ENCODE data around the gene KIF22. TPM values are rescaled to one million over a fixed set of nuclear protein-coding genes. Genes with fewer than 3 reads are reported as not detected.

The KIF22 gene
- total RNA-seq, 1 donor = 78.5 TPM

DNA sequence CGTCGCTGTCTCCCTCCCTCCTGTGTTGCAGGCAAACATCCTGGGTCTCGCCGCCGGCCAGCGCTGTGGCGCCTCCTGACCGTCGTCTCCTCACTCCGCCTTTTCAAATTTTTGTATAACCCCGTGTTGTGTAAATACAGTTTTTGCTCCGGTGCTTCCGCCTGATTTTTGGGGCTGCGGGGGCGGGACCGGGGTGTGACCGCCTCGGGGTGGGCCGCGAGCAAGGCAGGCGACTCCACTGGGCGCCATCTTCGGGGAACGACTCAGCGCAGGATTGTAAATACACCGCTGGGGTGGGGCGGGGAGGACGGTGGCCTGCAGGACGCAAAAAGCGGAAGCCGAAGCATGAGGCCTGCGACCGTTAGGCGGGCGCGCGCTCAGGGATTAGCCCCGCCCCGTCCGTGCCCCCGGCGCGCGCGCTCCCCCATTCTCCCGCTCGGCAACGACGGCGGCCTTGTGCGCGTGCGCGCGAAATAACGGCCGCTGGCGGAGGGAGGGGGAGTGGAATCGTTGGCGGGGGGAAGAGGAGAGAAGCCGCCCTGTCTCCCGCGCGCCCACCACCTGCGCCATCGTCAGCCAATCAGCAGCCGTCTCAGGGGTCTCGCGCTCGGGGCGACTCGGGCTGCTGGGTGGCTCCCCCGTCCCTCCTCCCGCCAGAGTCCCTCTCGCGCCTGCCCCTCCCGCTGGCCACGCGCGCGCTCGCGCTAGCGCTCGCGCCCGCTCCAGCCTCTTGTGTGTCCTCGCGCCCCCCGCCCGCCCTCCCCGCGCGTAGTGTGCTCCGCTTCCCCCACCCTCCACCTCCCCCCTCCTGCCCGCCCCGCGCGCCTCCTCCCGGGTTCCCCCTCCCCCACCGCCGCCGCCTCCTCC lies 14.9 kb downstream of the KIF22 start:
- no peaks in the 10 kb centered on the region for H3K27me3 ChIP-seq (ENCODE audit: insufficient read depth, low read length)
- no peaks in the 10 kb centered on the region for H3K9me3 ChIP-seq (ENCODE audit: low read depth, low read length)
- H3K4me3 ChIP-seq (ENCODE audit: low read length) = peak overlapping the region; percentile 85
- H3K4me1 ChIP-seq (ENCODE audit: insufficient read depth, low read length) = peaks cover 47% of the 10 kb centered on the region

DNA sequence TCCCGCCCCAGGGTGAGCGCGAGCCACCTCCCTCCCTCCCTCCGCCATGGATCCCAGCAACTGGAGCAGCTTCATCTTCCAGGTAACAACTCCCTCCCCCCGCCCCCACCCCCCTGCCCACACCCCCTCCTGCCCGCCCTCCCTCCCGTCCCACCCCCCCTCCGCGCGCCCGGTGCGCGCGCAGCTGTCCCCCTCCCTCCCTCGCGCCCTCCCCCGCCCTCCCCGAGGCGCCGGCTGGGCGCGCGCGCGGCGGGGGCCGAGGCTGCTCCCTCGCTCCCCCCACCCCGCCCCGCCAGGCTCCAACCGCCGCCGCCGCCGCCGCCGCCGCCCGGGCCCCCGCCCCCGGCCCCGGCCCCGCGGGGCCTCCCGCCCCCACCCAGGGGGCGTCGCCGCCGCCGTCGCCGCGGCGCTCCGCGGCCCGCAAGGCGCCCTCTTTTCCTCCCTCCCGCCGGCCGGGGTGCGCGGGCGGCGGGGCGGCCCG lies 15.6 kb downstream of the KIF22 start, which contains the start of gene MAZ:
Gene MAZ, plus strand, starts transcription at position 431 of the 481 bp plus-strand sequence. CDS start 173 bp downstream, outside the sequence.
- H3K4me3 ChIP-seq (ENCODE audit: low read length) = peak within 1 kb of the TSS; percentile 85

DNA sequence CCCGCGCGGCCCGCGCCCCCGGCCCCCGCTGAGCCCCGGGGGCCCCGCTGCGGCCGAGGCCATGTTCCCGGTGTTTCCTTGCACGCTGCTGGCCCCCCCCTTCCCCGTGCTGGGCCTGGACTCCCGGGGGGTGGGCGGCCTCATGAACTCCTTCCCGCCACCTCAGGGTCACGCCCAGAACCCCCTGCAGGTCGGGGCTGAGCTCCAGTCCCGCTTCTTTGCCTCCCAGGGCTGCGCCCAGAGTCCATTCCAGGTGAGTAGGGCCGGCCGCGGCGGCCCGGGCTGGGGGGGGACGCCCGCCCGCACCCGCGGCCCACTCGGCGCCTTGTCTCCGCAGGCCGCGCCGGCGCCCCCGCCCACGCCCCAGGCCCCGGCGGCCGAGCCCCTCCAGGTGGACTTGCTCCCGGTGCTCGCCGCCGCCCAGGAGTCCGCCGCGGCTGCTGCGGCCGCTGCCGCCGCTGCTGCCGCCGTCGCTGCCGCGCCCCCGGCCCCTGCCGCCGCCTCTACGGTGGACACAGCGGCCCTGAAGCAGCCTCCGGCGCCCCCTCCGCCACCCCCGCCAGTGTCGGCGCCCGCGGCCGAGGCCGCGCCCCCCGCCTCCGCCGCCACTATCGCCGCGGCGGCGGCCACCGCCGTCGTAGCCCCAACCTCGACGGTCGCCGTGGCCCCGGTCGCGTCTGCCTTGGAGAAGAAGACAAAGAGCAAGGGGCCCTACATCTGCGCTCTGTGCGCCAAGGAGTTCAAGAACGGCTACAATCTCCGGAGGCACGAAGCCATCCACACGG lies 16.3 kb downstream of the KIF22 start:
- Histone ChIP-seq H3K4me3 (ENCODE audit: low read length) (peak overlapping the region; percentile 54), H3K9me3 (ENCODE audit: low read depth, low read length) (no peaks in the 10 kb centered on the region), H3K27me3 (ENCODE audit: insufficient read depth, low read length) (no peaks in the 10 kb centered on the region), H3K4me1 (ENCODE audit: insufficient read depth, low read length) (peaks cover 60% of the 10 kb centered on the region)

More for the DNA sequence above, 15.6 kb downstream of the KIF22 start, which contains the start of gene MAZ:
- H3K4me1 ChIP-seq (ENCODE audit: insufficient read depth, low read length) = peaks cover 53% of the 10 kb centered on the region
- no peaks in the 10 kb centered on the region for H3K27me3 ChIP-seq (ENCODE audit: insufficient read depth, low read length)
- no peaks in the 10 kb centered on the region for H3K9me3 ChIP-seq (ENCODE audit: low read depth, low read length)

DNA sequence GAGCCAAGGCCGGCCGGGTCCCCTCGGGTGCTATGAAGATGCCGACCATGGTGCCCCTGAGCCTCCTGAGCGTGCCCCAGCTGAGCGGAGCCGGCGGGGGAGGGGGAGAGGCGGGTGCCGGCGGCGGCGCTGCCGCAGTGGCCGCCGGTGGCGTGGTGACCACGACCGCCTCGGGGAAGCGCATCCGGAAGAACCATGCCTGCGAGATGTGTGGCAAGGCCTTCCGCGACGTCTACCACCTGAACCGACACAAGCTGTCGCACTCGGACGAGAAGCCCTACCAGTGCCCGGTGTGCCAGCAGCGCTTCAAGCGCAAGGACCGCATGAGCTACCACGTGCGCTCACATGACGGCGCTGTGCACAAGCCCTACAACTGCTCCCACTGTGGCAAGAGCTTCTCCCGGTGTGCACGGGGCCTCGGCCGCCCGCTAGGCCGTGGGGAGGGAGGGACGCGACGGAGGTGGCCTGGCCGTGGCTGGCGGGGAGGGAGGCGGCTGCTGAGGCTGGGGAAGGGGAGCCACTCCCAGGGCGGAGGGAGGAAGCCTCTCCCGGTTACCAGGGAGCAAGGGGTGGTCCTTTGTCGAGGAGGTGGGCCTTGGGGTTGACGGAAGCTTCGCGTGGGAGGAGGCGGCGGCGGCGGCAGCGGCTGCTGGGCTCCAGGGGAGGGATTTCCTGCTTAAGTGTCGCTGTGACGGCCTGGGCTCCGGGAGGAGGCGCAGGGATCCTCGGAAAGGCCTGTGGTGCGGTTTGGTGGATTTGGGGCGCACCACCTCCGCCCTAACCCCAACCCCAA lies 17.1 kb downstream of the KIF22 start:
- H3K4me3 ChIP-seq (ENCODE audit: low read length) = peak overlapping the region; percentile 54
- H3K4me1 ChIP-seq (ENCODE audit: insufficient read depth, low read length) = peaks cover 66% of the 10 kb centered on the region
- no peaks in the 10 kb centered on the region for H3K9me3 ChIP-seq (ENCODE audit: low read depth, low read length)
- H3K27me3 ChIP-seq (ENCODE audit: insufficient read depth, low read length) = peaks cover 5% of the 10 kb centered on the region

DNA sequence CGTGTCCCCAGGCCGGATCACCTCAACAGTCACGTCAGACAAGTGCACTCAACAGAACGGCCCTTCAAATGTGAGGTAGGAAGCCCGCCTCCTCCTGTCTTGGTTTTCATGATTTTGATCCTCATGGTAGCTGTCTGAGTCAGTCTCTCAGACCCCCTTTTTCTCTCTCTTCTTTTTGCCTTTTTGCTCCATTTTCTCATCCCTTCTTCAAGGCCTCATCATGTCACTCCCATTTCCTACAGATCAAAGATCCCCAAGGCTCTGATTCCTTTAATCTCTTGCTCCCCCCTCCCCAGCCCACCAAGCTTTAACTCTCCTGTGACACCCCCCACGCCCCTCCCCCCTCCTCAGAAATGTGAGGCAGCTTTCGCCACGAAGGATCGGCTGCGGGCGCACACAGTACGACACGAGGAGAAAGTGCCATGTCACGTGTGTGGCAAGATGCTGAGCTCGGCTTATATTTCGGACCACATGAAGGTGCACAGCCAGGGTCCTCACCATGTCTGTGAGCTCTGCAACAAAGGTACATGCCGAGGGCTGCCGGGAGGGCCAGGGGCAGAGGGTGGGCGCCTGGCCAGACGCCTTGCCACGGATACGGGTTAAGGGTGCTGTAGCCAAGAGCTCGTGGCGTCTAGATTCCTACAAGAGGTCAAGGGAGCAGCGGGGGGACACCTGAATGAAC lies 17.8 kb downstream of the KIF22 start:
- Histone ChIP-seq H3K27me3 (ENCODE audit: insufficient read depth, low read length) (peaks cover 6% of the 10 kb centered on the region), H3K4me3 (ENCODE audit: low read length) (peak overlapping the region; percentile 54), H3K9me3 (ENCODE audit: low read depth, low read length) (no peaks in the 10 kb centered on the region), H3K4me1 (ENCODE audit: insufficient read depth, low read length) (peaks cover 66% of the 10 kb centered on the region)

DNA sequence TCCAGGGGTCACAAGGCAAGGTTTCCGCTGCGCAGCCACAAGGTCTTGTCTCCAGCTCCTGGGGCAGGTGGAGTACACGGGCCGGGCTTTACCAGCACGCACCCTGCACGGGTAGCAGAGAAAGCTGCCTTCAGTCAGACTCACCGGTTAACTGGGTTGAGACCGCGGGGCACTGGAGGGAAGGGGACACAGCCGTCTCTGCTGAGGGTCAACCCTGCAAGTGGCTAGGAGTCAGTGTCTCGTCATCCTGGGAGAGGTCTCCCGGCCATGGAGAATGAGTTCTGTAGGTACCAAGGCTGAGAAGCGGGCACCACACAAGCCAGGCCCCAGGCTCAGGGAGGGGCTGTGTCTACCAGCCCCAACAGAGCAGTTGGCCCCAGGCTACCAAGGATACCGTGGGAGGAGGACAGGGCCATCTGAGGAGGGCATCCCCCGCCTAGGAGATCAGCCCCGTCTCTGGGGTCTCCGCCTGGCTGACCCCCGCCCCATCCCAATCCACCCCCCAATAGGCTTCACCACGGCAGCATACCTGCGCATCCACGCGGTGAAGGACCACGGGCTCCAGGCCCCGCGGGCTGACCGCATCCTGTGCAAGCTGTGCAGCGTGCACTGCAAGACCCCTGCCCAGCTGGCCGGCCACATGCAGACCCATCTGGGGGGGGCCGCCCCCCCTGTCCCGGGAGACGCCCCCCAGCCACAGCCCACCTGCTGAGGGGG lies 18.6 kb downstream of the KIF22 start:
- peaks cover 6% of the 10 kb centered on the region for H3K27me3 ChIP-seq (ENCODE audit: insufficient read depth, low read length)
- peaks cover 61% of the 10 kb centered on the region for H3K4me1 ChIP-seq (ENCODE audit: insufficient read depth, low read length)
- no peaks in the 10 kb centered on the region for H3K9me3 ChIP-seq (ENCODE audit: low read depth, low read length)
- H3K4me3 ChIP-seq (ENCODE audit: low read length) = no peak overlapping the region

DNA sequence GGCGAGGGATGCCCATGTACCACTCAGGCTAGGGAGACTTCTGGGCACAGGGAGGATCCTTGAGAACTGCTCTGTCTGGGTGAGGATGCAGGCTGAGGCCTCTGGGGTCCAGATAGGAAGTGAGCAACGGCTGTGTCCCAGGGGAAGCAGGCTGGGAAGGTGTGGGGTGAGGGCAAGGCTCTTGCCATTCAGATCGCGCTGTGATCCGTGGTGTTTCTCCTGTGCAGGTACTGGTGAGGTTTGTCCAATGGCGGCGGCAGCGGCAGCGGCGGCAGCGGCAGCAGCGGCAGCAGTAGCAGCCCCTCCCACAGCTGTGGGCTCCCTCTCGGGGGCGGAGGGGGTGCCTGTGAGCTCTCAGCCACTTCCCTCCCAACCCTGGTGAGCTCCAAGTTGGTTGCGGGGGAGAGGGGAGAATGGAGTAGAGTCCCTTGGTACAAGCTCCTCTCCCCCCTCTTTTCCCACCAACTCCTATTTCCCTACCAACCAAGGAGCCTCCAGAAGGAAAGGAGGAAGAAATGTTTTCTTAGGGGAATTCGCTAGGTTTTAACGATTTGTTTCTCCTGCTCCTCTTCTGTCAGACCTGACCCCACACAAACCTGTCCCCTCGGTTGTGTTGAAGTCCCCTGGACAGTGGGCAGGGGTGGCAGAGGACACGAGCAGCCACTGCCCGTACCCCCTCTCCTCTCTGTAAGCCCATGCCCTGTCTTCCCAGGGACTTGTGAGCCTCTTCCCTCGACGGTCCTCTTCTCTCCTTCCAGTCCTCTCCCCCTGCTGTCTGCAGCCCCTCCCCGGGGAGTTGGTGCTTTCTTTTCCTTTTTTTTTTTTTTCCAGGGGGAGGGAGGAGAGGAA lies 19.5 kb downstream of the KIF22 start:
- Histone ChIP-seq H3K27me3 (ENCODE audit: insufficient read depth, low read length) (peaks cover 6% of the 10 kb centered on the region), H3K9me3 (ENCODE audit: low read depth, low read length) (no peaks in the 10 kb centered on the region), H3K4me1 (ENCODE audit: insufficient read depth, low read length) (peaks cover 59% of the 10 kb centered on the region), H3K4me3 (ENCODE audit: low read length) (no peak overlapping the region)

DNA sequence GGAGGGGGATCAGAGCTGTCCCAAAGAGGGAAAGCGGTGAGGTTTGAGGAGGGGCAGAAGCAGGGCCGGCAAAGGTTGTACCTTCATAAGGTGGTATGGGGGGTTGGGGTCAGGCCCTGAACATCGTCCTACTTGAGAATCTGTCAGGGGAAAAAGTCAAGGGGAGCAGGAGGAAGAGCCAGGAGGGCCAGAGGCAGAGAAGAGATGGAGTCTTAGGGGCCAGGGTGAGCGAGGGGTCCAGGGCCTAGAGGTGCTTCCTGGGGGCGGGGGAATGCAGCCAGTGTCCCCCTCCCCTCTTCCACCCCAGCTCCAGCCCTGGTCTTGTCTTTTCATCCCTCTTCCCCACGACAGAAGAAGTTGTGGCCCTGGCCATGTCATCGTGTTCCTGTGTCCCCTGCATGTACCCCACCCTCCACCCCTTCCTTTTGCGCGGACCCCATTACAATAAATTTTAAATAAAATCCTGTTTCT lies 20.2 kb downstream of the KIF22 start:
- Histone ChIP-seq H3K4me3 (ENCODE audit: low read length) (peak overlapping the region; percentile 24), H3K4me1 (ENCODE audit: insufficient read depth, low read length) (peaks cover 64% of the 10 kb centered on the region), H3K27me3 (ENCODE audit: insufficient read depth, low read length) (peaks cover 6% of the 10 kb centered on the region), H3K9me3 (ENCODE audit: low read depth, low read length) (no peaks in the 10 kb centered on the region)

DNA sequence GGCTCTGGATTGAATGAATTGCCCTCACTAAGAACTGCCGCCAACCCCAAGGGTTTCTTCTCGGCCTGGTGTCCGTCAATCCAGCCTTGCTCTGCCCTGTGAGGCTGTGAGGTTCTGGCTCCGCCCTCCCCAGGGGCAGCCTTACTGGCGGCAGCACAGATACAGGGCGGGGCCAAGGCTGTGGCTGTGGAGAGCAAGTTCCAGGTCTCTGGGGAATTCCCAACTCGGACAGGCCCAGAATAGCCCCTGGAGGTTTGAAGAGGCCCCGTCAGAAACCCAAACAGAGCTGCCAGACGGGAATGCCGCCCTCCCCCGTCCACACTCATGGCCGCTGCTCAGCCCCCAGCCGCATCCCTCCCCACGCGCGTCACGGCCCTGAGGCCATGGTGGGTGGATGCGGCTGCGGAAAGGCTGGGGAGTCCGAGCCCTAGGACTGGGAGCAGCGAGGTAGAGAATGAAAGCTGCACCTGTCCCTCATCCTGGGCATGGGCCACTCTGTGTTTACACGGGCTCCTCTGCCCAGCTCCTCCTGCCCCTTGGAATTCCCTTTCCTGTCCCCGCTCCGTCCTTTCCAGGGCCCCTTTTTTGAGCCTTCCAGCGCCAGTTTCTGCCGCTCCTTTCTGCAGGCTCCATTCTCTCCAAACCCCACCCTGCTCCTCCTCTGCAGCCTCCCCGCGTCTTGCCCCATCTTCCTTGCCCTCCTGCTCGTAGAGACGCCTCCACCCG lies 20.8 kb downstream of the KIF22 start:
- no peaks in the 10 kb centered on the region for H3K9me3 ChIP-seq (ENCODE audit: low read depth, low read length)
- H3K27me3 ChIP-seq (ENCODE audit: insufficient read depth, low read length) = peaks cover 6% of the 10 kb centered on the region

DNA sequence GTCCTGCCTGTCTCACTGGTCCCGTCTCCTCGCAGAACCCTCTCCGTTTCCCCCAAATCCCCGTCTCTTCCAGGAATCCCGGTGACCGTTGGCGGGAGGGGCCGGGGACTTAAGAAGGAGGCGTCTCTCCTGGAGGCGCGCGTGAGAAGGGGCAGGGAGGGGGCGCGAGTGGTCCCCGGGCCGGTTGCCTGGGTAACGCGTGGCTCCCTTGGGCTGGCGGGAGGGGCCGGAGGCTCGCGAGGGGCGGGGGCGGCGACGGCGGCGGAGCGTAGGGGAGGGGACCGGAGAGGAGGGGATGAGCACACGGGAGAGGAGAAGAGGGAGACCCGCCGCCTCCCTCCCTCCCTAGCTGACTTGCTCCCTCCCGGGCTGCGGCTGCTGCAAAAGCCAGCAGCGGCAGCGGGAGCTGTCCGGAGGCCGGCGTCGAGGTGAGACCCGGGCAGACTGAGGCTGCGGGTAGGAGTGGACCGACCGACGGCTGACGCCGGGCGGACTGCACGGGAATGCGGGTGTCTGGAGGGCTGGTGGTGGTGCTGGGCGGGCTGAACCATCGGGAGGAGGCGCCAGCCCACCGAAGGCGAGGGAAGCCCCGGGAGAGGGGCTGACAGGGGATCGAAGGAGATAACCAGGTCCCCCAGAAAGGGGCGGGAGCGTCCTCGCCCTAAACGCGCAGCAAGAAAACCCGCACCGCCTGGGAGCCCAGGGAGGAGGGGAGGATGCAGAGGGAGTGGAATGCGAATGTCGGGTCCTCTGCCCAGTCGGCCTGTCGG lies 21.5 kb downstream of the KIF22 start, which contains the start of gene PRRT2:
Gene PRRT2, plus strand, starts transcription at position 298 of the 770 bp plus-strand sequence. CDS start 862 bp downstream, outside the sequence.
- Histone ChIP-seq H3K4me1 (ENCODE audit: insufficient read depth, low read length) (peaks cover 71% of the 10 kb centered on the region), H3K4me3 (ENCODE audit: low read length) (peak within 1 kb of the TSS; percentile 24), H3K27me3 (ENCODE audit: insufficient read depth, low read length) (peaks cover 6% of the 10 kb centered on the region), H3K9me3 (ENCODE audit: low read depth, low read length) (no peaks in the 10 kb centered on the region)

More for the DNA sequence above, 20.8 kb downstream of the KIF22 start:
- Histone ChIP-seq H3K4me1 (ENCODE audit: insufficient read depth, low read length) (peaks cover 64% of the 10 kb centered on the region), H3K4me3 (ENCODE audit: low read length) (peak overlapping the region; percentile 24)

DNA sequence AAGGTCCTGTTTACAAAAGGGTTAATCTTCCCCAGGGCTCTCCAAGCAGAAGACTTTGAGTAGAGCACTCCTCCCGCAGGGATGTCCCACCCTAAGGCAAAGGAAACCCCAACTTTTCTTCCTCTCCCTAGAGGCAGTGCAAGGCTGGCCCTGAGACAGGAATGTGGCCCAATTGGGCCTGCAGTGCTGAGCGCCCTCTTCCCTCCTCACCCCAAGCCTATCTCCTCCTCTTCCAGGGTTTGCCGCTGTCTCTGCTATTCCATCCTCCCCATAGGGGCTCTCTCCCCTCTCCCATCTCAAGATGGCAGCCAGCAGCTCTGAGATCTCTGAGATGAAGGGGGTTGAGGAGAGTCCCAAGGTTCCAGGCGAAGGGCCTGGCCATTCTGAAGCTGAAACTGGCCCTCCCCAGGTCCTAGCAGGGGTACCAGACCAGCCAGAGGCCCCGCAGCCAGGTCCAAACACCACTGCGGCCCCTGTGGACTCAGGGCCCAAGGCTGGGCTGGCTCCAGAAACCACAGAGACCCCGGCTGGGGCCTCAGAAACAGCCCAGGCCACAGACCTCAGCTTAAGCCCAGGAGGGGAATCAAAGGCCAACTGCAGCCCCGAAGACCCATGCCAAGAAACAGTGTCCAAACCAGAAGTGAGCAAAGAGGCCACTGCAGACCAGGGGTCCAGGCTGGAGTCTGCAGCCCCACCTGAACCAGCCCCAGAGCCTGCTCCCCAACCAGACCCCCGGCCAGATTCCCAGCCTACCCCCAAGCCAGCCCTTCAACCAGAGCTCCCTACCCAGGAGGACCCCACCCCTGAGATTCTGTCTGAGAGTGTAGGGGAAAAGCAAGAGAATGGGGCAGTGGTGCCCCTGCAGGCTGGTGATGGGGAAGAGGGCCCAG lies 22.4 kb downstream of the KIF22 start:
- no peak overlapping the region for H3K4me3 ChIP-seq (ENCODE audit: low read length)

More for the DNA sequence above, 22.4 kb downstream of the KIF22 start:
- peaks cover 71% of the 10 kb centered on the region for H3K4me1 ChIP-seq (ENCODE audit: insufficient read depth, low read length)
- peaks cover 6% of the 10 kb centered on the region for H3K27me3 ChIP-seq (ENCODE audit: insufficient read depth, low read length)
- H3K9me3 ChIP-seq (ENCODE audit: low read depth, low read length) = no peaks in the 10 kb centered on the region
